Stimulated activated CD4-positive, alpha-beta T cell treated with anti-CD3 and anti-CD28 coated beads, Interleukin-12 subunit alpha, Interleukin-12 subunit beta, amount 100 ng/mL, for 24 hours (primary cell): ENCODE results near the gene CIAPIN1.
"Not testable (repeated sequence)": the region's sequence is repeated elsewhere in the genome, so short reads cannot be mapped to it uniquely, and the experiment has no call there.

Experiments used
- DNase-seq, 2 experiments: peaks; one replicate each; pipeline ENCODE4 v3.0.0-alpha.2; 2020; ENCODE audit warnings: low read depth in 2 of 2

CIAPIN1 gene

GRCh38 chr16:57440551-57440950 is 6.6 kb downstream of the CIAPIN1 start:
- DNase-seq = not testable (repeated sequence)

GRCh38 chr16:57439947-57440346 is 7.2 kb downstream of the CIAPIN1 start:
- not testable (repeated sequence) for DNase-seq

GRCh38 chr16:57435838-57436237 is 11.3 kb downstream of the CIAPIN1 start:
- DNase-seq = no peak

- DNase-seq = no peak
These were observed 13.2 kb downstream of the CIAPIN1 start for GRCh38 chr16:57434003-57434402.

- no peak for DNase-seq
These were observed 14.2 kb downstream of the CIAPIN1 start for GRCh38 chr16:57432989-57433388.

GRCh38 chr16:57432505-57432904 is 14.7 kb downstream of the CIAPIN1 start:
- DNase-seq = no peak

GRCh38 chr16:57430955-57431354 is 16.2 kb downstream of the CIAPIN1 start:
- no peak for DNase-seq

- DNase-seq = no peak
These were observed 19.4 kb downstream of the CIAPIN1 start for GRCh38 chr16:57427824-57428223.

GRCh38 chr16:57427307-57427706 is 19.9 kb downstream of the CIAPIN1 start:
- no peak for DNase-seq

- DNase-seq = no peak
These were observed 20.8 kb downstream of the CIAPIN1 start for GRCh38 chr16:57426356-57426755.

- no peak for DNase-seq
These were observed 22.6 kb downstream of the CIAPIN1 start for GRCh38 chr16:57424583-57424982.

GRCh38 chr16:57423152-57423551 is 24.0 kb downstream of the CIAPIN1 start:
- DNase-seq = no peak

GRCh38 chr16:57422026-57422944 is 24.9 kb downstream of the CIAPIN1 start:
- no peak for DNase-seq

GRCh38 chr16:57419506-57419905 is 27.7 kb downstream of the CIAPIN1 start:
- DNase-seq = no peak

GRCh38 chr16:57416084-57416483 is 31.1 kb downstream of the CIAPIN1 start:
- no peak for DNase-seq

GRCh38 chr16:57413733-57414132 is 33.5 kb downstream of the CIAPIN1 start:
- no peak for DNase-seq

GRCh38 chr16:57413301-57413730 is 33.9 kb downstream of the CIAPIN1 start:
- DNase-seq = no peak

GRCh38 chr16:57412584-57412983 is 34.6 kb downstream of the CIAPIN1 start:
- DNase-seq = no peak

- DNase-seq = no peak
These were observed 35.7 kb downstream of the CIAPIN1 start for GRCh38 chr16:57411362-57411976.

GRCh38 chr16:57409870-57410587 is 37.2 kb downstream of the CIAPIN1 start:
- DNase-seq = no peak

GRCh38 chr16:57409065-57409464 is 38.1 kb downstream of the CIAPIN1 start:
- no peak for DNase-seq
